CD4-positive, alpha-beta T cell treated with Interleukin-2 at 100 ng/mL for 4 hours (primary cell): ENCODE data around the gene MYADML2.
"Not testable (repeated sequence)": the region's sequence is repeated elsewhere in the genome, so short reads cannot be mapped to it uniquely, and the experiment has no call there.

ENCODE experiments used
- DNase-seq: peaks from one replicate; pipeline ENCODE4 v3.0.0-alpha.2; 2020; ENCODE audit warnings: low spot score

MYADML2 gene

DNA sequence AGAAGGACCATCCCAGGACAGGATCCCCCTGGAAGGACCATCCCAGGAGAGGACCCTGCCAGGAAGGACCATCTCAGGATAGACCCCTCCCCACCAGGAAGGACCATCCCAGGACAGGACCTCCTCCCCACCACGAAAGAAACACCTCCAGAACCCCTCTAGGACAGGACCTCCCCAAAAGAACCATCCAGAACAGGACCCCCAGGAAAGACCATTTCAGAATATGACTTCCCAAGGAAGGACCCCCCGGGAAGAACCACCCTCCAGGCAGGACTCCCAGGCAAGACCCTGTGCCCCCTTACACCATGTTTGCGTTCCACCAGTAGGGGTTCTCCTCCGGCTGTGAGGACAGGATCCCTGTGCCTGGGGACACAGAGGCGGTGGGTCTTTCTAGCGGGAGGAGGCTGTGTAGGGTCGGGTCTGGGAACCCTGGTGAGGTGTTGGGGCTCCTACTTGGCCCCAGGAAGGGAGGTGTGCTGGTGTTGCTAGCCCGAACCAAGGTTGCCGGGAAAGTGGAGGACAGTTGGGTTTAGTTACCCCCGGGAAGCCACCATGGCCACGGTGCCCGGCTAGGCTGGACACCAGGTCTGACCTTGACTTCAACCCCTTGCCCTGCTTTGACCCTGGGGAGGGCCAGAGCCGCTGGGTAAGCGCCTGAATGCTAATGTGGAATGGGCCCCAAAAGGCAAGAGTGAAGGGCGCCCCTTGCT lies 11.8 kb upstream of the MYADML2 start:
- DNase-seq = no peak

DNA sequence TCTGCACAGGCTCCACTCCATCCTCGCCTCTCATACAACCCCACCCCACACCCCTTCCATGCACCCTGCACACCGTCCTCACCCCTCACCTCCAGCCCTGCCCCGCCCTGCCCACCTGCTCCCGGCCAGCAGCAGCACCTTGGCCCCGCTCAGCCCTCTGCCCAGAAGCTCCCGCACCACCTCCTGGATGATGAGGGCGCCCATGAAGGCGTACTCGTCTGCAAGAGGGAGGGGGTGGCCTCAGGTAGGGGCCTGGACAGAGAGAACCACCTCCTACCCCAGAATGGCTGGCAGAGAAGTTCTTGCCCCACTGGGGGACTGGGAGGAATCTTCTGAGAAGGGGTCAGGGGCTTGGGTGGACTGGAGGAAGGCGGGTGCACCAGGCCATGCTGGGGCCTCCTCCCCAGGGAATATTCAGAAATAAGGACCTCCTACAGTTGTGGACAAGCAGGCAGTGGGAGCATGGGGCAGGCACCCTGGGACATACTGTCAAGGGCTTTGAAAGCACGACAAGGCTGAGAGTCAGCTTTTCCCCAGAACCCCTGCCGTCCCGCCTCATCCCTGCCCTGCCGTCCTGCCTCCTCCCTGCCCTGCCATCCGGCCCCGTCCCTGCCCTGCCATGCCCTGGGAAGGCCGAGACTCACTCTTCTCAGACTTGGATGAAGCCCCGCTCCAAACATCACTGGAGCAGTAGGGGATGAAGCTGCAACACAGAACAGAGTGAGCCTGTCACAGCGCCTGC lies 10.8 kb upstream of the MYADML2 start:
- DNase-seq = no peak

- no peak for DNase-seq
Observed at GRCh38 chr17:81956607-81957589, 9.9 kb upstream of the MYADML2 start.

GRCh38 chr17:81955756-81956544 lies 8.9 kb upstream of the MYADML2 start:
- no peak for DNase-seq

GRCh38 chr17:81955058-81955681 lies 8.1 kb upstream of the MYADML2 start:
- no peak for DNase-seq

DNA sequence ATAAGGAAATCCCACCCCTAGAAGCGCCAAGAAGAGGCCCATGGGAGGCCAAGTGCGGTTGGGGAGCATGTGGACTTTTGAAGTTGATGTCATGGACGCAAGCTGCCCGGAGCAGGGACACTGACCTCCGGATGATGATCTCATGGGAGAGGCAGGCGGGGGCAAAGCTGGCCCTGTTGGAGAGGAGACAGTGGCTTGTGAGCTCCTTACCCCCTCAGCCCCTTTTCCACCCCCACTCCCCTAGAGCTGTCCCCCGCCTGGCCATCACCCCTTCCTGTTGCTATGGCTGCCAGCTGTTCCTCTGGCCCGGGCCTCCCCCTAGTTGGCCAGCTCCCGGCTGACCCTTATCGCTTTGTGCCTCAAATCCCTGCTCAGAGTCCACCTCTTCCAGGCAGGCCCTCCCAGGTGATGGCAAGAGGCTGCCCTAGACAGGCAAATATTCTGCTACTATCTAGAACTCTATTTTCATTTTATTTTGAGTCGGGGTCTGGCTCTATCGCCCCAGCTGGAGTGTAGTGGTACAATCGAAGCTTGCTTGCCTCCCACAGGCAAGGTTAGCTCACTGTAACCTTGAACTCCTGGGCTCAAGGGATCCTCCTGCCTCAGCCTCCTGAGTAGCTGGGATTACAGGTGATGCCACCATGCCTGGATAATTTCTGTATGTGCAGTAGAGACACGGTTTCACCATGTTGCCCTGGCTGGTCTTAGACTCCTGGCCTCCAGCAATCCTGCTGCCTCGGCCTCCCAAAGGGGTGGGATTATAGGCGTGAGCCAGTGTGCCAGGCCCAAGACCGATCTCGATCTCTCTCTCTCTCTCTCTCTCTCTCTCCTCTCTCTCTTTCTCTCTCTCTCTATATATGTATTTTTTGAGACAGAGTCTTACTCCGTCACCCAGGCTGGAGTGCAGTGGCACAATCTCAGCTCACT lies 7.4 kb upstream of the MYADML2 start:
- no peak for DNase-seq

DNA sequence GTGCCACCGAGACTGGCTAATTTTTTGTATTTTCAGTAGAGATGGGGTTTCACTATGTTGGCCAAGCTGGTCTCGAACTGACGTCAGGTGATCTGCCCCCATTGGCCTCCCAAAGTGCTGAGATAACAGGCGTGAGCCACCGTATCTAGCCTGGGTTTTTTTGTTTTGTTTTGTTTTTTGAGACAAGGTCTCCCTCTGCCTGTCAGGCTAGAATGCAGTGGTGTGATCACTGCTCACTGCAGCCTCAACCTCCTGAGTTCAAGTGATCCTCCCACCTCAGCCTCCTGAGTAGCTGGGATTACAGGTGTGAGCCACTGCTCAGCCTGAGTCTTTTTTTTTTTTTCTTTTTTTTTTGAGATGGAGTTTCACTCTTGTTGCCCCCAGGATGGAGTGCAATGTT lies 6.4 kb upstream of the MYADML2 start:
- DNase-seq = not testable (repeated sequence)

DNA sequence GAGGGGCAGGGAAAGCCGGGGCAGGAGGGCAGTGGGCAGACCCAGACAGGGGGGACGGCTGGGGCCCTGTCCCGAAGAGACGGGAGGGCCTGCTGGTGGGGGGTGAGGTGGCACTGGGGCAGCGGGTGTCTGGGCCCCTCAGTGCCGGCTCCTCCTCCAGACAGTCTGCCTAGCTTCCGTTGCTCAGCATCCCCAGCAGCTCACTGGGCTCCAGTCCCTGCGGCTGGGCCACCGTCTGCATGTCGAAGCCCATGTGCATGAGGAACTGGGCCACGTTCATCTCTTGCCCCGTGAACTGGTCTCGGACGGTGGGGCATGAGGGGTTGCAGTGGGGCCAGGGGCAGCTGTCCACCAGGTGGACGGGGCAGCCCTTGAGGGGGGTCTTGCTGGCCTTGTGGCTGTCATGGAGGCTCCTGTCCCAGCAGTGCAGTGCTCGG lies 5.8 kb upstream of the MYADML2 start:
- DNase-seq = no peak

GRCh38 chr17:81951785-81952684 lies 5.0 kb upstream of the MYADML2 start:
- DNase-seq = no peak

- no peak for DNase-seq
Observed at GRCh38 chr17:81950501-81950900, 3.5 kb upstream of the MYADML2 start.

- DNase-seq = no peak
Observed at GRCh38 chr17:81948635-81949378, 1.8 kb upstream of the MYADML2 start.

- DNase-seq = no peak
Observed at GRCh38 chr17:81944858-81945257, 2.2 kb downstream of the MYADML2 start.

GRCh38 chr17:81942167-81942553 lies 4.9 kb downstream of the MYADML2 start:
- DNase-seq = no peak

- DNase-seq = no peak
Observed at GRCh38 chr17:81941484-81942166, 5.4 kb downstream of the MYADML2 start.

GRCh38 chr17:81940538-81941483 lies 6.2 kb downstream of the MYADML2 start:
- no peak for DNase-seq

DNA sequence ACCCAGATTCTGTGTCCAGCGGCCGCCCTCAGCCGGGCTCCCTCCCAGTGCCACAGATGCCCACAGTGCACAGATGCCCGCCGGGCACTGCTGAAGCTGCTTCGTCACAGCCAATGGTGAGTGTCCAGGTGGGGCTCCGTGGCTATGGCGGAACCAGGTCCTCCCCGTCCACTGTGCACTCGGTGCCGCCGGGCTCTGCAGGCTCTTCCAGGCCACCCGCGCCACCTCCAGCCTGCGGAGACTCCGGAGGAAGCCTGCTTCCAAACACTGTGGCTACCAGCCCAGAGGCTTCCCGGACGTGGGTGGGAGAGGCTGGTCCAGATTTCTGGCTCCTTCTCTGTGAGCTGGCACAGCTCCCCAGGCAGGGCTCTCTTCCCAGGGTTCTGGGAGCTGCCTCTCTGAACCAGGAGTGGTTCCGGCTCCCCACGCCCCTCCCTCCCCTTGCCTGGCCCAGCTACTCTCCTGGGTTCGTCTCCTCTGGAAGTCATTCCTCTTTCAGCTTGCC lies 7.1 kb downstream of the MYADML2 start:
- no peak for DNase-seq
